ENCODE data around the gene GNG10. TPM values are rescaled to one million over a fixed set of nuclear protein-coding genes. Genes with fewer than 3 reads are reported as not detected.
"Not testable (repeated sequence)": the region's sequence is repeated elsewhere in the genome, so short reads cannot be mapped to it uniquely, and the experiment has no call there.

The GNG10 gene
- polyA plus RNA-seq, 6 donors from 2014 or later = 24.6 to 35.9 (median 28.8) TPM

DNA sequence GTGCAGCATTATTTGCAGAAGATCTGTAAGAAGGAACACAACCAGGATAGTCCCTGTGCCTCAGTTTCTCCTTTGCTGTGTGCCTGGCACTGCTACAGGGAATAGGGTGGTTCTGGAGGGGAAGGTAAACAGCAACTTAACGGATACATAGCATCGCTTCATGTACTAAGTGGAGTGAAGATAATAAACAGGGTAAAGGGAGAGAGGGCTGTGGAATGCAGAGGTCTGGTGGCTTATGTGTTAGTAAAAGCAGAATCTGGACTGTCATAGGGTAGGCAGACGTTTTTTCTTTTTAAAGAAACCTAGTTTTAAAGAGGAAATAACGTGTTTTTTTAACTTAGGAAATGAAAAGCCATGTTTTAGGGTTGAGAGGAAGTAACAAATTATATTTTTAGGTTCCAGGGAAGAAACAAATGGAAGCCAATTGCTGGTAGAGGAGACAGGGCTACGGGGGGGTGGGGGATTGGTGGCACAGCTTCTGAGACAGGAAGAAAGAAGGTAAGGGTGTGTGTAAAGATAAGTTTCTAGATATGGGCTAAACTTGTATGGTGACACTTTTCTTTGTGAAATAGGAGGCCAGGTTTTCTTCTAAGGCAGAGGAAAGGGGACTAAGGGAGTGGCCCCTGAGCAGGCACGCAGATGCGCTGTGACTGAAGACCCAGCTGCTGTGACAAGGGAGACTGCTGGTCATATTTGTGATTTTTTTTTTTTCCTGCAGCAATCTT, 1.3 kb downstream of the GNG10 start:
- Mint-ChIP-seq H3K4me3 (peak overlapping the region; percentile 93 to 100 (median 98)), H3K27ac (peak overlapping the region; percentile 64 to 96 (median 91)), H3K36me3 (no peaks in the 10 kb centered on the region), H3K9me3 (no peaks in the 10 kb centered on the region), H3K27me3 (no peaks in the 10 kb centered on the region), H3K4me1 (peaks cover 23 to 33% (median 30%) of the 10 kb centered on the region in 3 donors)
- no peak for ATAC-seq (ENCODE audit: low read depth in 2 of 2)
- DNase-seq = peak; percentile 1

DNA sequence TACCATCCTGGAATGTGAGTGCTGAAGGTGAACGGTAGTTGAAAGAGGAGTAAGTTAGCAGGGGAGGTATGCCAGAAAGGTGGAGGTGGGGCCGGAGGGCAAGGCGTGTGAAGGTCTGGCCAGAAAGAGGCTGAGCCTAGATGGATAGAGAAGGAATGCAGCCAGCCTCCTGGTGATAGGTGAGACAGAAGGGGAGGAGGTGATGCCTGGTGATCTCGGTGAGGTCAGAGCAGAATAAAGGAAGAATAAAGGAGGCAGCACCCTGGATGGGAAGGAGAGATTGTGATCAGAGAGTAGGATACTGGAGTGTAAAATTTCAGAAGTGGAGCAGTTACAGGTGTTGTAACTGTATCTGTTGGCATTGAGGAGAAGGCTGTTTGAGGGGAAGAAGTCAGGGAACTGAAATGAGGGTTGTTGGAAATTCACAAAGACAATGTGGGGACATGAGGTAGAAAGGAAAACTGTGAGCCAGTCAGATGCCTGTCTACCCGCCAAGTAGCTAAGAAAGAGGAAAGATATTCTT, 2.0 kb downstream of the GNG10 start:
- H3K27me3 Mint-ChIP-seq = no peaks in the 10 kb centered on the region
- DNase-seq = no peak
- peaks cover 23 to 33% (median 30%) of the 10 kb centered on the region in 3 donors for H3K4me1 Mint-ChIP-seq
- no peak for ATAC-seq (ENCODE audit: low read depth in 2 of 2)
- peak overlapping the region in 4 of 6 donors; percentile 52 to 95 (median 79) for H3K27ac Mint-ChIP-seq
- H3K36me3 Mint-ChIP-seq = no peaks in the 10 kb centered on the region
- no peaks in the 10 kb centered on the region for H3K9me3 Mint-ChIP-seq
- peak overlapping the region; percentile 38 to 98 (median 96) for H3K4me3 Mint-ChIP-seq

DNA sequence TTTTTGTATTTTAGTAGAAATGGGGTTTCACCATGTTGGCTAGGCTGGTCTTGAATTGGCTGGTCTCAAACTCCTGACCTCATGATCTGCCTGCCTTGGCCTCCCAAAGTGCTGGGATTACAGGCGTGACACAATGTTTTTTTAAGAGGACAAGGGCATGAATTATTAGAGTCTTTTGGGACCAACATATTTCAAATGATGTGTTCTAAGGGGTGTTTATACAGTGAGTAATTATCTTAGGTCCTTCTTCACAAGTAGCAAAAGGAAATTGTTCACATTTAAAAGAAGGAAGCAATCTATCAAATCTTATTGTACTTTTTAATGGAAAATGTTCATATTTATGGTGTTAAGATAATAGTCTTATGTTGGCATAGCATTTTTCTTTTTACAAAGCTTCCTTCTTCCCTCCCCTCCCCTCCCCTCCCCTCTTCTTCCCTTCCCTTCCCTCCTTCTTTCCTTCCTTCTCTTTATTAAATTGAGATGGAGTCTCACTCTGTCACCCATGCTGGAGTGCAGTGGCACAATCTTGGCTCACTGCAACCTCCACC, 6.7 kb downstream of the GNG10 start:
- Mint-ChIP-seq H3K4me3 (no peak overlapping the region), H3K9me3 (no peaks in the 10 kb centered on the region), H3K4me1 (peaks cover 9 to 11% (median 10%) of the 10 kb centered on the region in 3 donors), H3K27ac (peak overlapping the region in 2 of 6 donors; percentile 50 to 88), H3K27me3 (no peaks in the 10 kb centered on the region), H3K36me3 (no peaks in the 10 kb centered on the region)
- no peak for ATAC-seq (ENCODE audit: low read depth in 2 of 2)
- no peak for DNase-seq

DNA sequence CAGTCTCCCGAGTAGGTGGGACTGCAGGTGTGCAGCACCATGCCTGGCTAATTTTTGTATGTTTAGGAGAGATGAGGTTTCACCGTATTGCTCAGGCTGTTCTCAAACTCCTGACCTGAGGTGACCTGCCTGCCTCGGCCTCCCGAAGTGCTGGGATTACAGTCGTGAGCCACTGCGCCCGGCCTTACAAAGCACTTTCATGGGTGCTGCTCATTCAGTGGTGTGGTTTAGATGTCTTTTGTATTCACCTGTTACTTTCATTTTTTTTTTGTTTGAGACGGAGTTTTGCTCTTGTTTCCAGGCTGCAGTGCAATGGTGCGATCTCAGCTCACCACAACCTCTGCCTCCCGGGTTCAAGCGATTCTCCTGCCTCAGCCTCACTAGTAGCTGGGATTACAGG, 7.2 kb downstream of the GNG10 start:
- H3K27me3 Mint-ChIP-seq; H3K9me3 Mint-ChIP-seq; H3K4me3 Mint-ChIP-seq; ATAC-seq (ENCODE audit: low read depth in 2 of 2); DNase-seq; H3K4me1 Mint-ChIP-seq; H3K36me3 Mint-ChIP-seq: not testable (repeated sequence)
- peak overlapping the region in 1 of 6 donors; percentile 88 for H3K27ac Mint-ChIP-seq

DNA sequence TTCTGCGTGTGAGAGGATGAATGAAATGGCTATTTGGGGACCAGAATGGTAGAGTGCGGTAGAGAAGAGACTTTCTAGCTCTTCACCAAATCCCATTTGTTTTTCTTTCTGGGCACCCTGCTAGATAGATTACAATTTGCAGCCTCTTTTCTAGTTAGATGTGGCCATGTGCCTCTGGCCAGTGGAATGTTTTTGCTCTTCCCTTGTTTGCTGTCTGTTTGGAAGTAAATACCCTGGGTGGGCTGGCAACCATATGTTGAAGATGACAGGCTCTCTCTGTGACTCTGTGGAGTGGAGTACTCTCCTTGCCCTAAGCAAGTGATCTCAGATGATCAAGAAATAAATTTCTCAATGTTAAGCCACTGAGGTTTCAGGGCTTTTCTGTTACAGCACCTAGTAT, 12.9 kb downstream of the GNG10 start:
- DNase-seq (no peak), ATAC-seq (ENCODE audit: low read depth in 2 of 2) (no peak)
- H3K4me3 Mint-ChIP-seq = peak overlapping the region in 2 of 8 donors; percentile 56 to 67
- no peaks in the 10 kb centered on the region for H3K27me3 Mint-ChIP-seq
- peaks cover 4 to 15% of the 10 kb centered on the region in 2 donors for H3K36me3 Mint-ChIP-seq
- H3K4me1 Mint-ChIP-seq = no peaks in the 10 kb centered on the region
- no peaks in the 10 kb centered on the region for H3K9me3 Mint-ChIP-seq
- H3K27ac Mint-ChIP-seq = peak overlapping the region in 1 of 6 donors; percentile 10

DNA sequence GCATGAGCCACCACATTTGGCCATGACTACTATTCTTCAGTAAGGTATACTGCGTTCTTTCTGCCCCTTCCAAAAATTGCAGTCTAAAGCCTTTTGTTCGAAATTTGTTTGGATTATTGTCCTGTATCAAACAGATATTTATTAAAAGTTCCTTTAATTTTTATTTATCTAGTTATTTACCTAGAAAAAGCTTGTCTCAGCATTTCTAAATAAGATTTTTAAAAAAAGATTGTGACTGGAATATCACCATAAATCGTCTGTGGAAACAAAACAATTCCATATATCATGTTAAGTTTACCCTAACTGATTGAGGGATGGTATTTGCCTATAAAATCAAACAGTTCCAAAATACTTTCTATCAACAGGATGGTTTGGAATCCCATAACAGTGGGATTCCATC, 14.7 kb downstream of the GNG10 start:
- Mint-ChIP-seq H3K9me3 (no peaks in the 10 kb centered on the region), H3K4me1 (no peaks in the 10 kb centered on the region), H3K27ac (no peak overlapping the region), H3K27me3 (no peaks in the 10 kb centered on the region), H3K4me3 (no peak overlapping the region), H3K36me3 (peaks cover 4 to 17% of the 10 kb centered on the region in 2 donors)
- DNase-seq (no peak), ATAC-seq (ENCODE audit: low read depth in 2 of 2) (no peak)

DNA sequence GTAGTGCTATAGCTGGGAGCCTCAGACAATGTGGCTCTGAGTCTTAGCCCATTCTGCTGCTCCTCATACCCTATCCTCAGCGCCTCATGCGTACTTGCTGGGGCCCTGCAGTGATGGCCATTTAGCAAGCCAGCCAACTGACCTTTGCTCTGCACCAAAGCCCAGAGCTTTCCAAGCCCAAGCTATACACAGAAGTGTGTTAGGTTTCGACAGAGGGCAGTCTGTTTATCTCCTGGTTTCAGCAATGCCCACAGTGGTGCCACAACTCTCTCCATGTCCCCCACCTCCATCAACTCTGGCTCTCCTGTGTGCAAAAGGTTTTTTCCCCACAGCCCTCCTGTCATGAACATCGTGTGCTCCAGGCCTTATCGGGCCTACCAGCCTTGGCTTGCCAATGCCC, 16.9 kb downstream of the GNG10 start:
- H3K4me3 Mint-ChIP-seq = no peak overlapping the region
- DNase-seq = no peak
- H3K4me1 Mint-ChIP-seq = no peaks in the 10 kb centered on the region
- H3K36me3 Mint-ChIP-seq = peaks cover 4 to 17% of the 10 kb centered on the region in 2 donors
- H3K9me3 Mint-ChIP-seq = no peaks in the 10 kb centered on the region
- peak overlapping the region in 1 of 6 donors; percentile 75 for H3K27ac Mint-ChIP-seq
- H3K27me3 Mint-ChIP-seq = no peaks in the 10 kb centered on the region
- ATAC-seq (ENCODE audit: low read depth in 2 of 2) = no peak

DNA sequence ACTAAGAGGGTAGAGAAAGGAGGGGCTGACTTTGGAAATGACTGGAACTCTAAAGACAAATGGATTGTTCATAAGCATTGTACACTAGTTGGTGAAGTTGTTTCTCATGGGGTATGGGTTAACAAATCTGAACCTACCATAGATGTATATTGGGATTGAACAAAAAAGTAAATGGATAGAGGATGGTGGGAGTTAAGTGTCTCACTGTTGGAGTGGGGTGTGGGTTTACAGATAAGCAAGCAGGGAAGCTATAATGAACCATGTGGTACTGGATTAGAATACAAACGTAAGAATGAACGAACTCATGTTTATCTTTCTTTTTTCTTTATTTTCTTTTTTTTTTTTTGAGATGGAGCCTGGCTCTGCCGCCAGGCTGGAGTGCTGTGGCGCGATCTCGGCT, 17.8 kb downstream of the GNG10 start:
- H3K4me3 Mint-ChIP-seq = no peak overlapping the region
- no peak for ATAC-seq (ENCODE audit: low read depth in 2 of 2)
- no peaks in the 10 kb centered on the region for H3K9me3 Mint-ChIP-seq
- no peak overlapping the region for H3K27ac Mint-ChIP-seq
- H3K36me3 Mint-ChIP-seq = peaks cover 4 to 17% of the 10 kb centered on the region in 2 donors
- no peaks in the 10 kb centered on the region for H3K27me3 Mint-ChIP-seq
- no peak for DNase-seq
- H3K4me1 Mint-ChIP-seq = no peaks in the 10 kb centered on the region

DNA sequence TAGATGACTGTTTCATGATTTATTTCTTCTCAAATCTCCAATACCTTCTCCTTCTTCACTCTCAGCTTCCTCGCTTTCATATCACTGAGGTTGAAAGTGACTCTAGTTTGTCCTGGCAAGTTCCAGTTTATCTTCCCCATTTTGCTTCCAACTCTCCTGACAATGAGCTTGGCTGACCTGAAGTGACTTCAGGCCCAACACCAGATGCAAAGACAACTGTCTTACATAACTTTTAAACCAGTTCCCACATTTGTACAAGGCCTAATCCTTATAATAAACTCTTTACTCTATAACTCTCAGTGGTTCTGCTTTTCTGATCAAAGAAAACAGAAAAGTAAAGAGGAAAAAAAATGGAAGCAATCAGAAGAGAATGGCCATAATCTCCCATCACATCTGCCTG, 22.0 kb downstream of the GNG10 start:
- H3K36me3 Mint-ChIP-seq = peaks cover 0 to 12% of the 10 kb centered on the region in 2 donors

DNA sequence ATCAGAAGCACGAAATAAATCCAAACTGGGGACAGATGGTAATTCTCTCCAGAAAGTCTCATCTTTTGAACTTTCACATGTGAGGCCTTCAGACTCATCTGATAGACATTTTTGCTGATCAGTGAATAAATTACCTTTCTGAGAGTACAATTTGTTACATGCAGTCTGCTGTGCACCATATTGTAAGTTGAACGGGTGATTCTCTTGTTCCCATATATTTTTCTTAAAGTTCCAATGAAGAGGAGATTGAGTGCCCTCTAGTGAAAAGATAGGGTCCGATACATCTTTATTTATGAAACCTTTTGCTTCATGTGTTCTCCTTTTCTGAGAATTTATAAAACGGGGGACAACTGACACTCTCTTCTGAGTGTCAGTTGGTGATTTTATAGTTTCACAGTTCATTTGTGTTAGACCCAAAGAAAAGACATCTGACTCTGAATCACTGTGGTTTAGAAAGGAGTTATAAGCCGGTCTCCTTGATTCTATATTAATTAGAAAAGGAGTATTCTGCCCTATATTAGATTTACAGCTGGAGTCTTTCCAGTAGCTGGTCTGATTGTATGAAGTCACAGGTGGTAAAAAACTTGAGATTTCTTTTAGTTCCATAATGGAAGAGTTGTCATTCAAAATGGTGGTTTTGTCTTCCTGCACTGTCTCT, 30.4 kb downstream of the GNG10 start:
- Mint-ChIP-seq H3K27ac (peak overlapping the region in 2 of 6 donors; percentile 22 to 41), H3K4me1 (no peaks in the 10 kb centered on the region), H3K9me3 (no peaks in the 10 kb centered on the region), H3K4me3 (no peak overlapping the region), H3K36me3 (peaks cover 0 to 5% of the 10 kb centered on the region in 2 donors), H3K27me3 (no peaks in the 10 kb centered on the region)
- peak; percentile 20 to 32 for ATAC-seq (ENCODE audit: low read depth in 2 of 2)
- peak; percentile 2 for DNase-seq

More for the DNA sequence above, 22.0 kb downstream of the GNG10 start:
- no peak overlapping the region for H3K4me3 Mint-ChIP-seq
- no peaks in the 10 kb centered on the region for H3K4me1 Mint-ChIP-seq
- H3K9me3 Mint-ChIP-seq = no peaks in the 10 kb centered on the region
- no peak for ATAC-seq (ENCODE audit: low read depth in 2 of 2)
- no peak overlapping the region for H3K27ac Mint-ChIP-seq
- no peak for DNase-seq
- H3K27me3 Mint-ChIP-seq = no peaks in the 10 kb centered on the region

DNA sequence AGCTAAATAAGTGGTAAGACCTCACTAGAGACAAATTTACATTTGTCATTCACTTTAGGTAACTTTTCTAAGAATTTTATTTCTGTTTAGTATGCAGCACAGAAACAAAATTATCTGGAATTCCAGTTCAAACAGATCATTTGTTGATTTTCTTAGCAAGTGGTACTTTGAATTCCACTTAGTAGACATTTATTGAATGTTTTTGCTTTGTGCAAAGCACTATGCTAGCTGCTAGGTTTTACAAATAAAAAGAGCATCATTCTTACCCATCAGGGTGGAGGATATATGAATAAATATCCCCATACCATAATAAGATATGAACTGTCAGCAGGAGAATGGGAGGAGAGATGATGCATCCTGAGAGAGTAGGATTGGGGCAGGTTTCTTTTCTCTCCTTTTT, 35.4 kb downstream of the GNG10 start:
- Mint-ChIP-seq H3K27me3 (no peaks in the 10 kb centered on the region), H3K4me3 (no peak overlapping the region), H3K36me3 (peaks cover 7 to 9% of the 10 kb centered on the region in 2 donors), H3K27ac (no peak overlapping the region), H3K4me1 (peaks cover 0 to 4% (median 0%) of the 10 kb centered on the region in 3 donors), H3K9me3 (peaks cover 0 to 10% (median 0%) of the 10 kb centered on the region in 7 donors)
- DNase-seq = no peak
- ATAC-seq (ENCODE audit: low read depth in 2 of 2) = no peak

DNA sequence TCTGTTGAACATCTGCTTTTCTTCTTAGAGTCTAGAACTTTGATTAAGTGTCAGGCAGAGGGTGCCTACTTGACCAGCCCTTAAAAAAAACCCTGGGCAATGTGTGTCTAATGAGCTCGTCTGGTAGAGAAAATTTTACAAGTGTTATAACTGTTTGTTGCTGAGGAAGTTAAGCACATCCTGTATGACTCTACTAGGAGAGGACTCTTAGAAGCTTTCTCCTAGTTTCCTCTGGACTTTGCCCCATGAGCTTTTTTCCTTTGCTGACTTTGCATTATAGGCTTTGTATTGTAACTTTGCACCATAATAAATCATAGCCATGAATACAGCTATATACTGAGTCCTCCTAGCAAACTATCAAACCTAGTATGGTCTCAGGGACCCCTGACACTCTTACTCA, 39.4 kb downstream of the GNG10 start:
- no peak overlapping the region for H3K4me3 Mint-ChIP-seq
- peaks cover 0 to 4% (median 0%) of the 10 kb centered on the region in 3 donors for H3K4me1 Mint-ChIP-seq
- H3K36me3 Mint-ChIP-seq = peaks cover 7 to 9% of the 10 kb centered on the region in 2 donors
- no peak for ATAC-seq (ENCODE audit: low read depth in 2 of 2)
- H3K27me3 Mint-ChIP-seq = no peaks in the 10 kb centered on the region
- DNase-seq = no peak
- H3K27ac Mint-ChIP-seq = peak overlapping the region in 1 of 6 donors; percentile 26
- peaks cover 0 to 10% (median 0%) of the 10 kb centered on the region in 7 donors for H3K9me3 Mint-ChIP-seq

DNA sequence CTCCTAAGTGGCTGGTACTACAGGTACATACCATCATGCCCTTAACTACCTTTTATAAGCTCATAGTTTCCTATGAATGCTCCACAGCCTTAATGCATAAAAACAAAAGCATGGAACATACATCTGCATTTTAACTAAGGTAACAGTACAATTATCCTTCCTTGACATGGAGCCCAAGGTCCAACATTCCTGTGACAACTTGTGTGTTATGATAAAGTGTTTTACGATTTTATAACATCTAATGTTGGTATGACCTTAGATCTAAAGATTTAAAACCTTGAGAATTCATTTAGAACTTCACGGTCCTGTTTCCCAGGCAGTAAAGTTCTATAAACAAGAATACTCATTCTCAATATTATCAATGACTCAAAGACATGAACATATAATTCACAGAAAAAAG, 43.1 kb downstream of the GNG10 start:
- H3K36me3 Mint-ChIP-seq = no peaks in the 10 kb centered on the region
- no peak overlapping the region for H3K27ac Mint-ChIP-seq
- H3K27me3 Mint-ChIP-seq = no peaks in the 10 kb centered on the region
- ATAC-seq (ENCODE audit: low read depth in 2 of 2) (no peak), DNase-seq (no peak)
- no peak overlapping the region for H3K4me3 Mint-ChIP-seq
- H3K4me1 Mint-ChIP-seq = no peaks in the 10 kb centered on the region
- no peaks in the 10 kb centered on the region for H3K9me3 Mint-ChIP-seq

DNA sequence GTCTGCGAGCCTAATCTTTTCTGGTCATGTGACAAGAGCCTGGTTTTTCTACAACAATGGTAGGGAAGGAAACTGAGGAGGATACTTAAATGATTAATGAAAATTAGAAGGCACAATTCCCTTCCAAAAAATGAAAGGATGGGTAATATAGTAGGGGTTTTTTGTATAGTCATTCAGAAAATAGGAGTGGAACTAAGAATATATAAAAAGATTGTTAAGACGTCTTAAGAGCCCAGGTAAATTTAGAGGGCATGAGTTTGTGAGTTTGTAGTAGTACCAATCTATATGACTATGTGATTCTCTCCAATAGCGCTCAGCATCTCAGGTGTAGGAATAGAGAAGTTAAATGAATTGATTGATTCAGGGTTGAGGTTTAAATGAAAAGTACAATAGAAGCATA, 50.1 kb downstream of the GNG10 start:
- Mint-ChIP-seq H3K36me3 (no peaks in the 10 kb centered on the region), H3K27me3 (no peaks in the 10 kb centered on the region), H3K9me3 (no peaks in the 10 kb centered on the region), H3K4me3 (no peak overlapping the region), H3K4me1 (no peaks in the 10 kb centered on the region), H3K27ac (no peak overlapping the region)
- ATAC-seq (ENCODE audit: low read depth in 2 of 2) = no peak
- DNase-seq = no peak
